HG02588 (cell line): ENCODE measurements around the gene GAK.
A peak's percentile ranks its signal among the peaks of the same experiment; 100 is the strongest.
"Not testable (repeated sequence)": the region's sequence is repeated elsewhere in the genome, so short reads cannot be mapped to it uniquely, and the experiment has no call there.

ENCODE experiments used
- ATAC-seq: cut with Tn5 transposase; IDR thresholded peaks from one replicate; pipeline ENCODE4 v1.9.1; 2021; ENCODE audit warnings: mild to moderate bottlenecking, moderate library complexity; ENCODE audit not compliant: unreplicated experiment

The GAK gene

DNA sequence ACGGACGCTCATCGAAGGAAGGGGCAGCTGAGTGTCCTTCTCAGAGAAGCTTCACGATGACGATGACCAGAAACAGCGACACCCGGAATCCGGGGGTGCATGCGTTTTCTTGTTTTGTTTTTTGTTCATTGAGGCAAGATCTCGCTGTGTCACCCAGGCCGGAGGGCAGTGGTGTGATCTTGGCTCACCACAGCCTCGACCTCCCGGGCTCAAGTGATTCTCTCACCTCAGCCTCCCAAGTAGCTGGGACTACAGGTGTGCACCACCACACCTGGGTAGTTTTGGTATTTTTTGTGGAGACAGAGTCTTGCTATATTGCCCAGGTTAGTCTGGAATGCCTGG is 21.4 kb upstream of the GAK start:
- no peak for ATAC-seq

DNA sequence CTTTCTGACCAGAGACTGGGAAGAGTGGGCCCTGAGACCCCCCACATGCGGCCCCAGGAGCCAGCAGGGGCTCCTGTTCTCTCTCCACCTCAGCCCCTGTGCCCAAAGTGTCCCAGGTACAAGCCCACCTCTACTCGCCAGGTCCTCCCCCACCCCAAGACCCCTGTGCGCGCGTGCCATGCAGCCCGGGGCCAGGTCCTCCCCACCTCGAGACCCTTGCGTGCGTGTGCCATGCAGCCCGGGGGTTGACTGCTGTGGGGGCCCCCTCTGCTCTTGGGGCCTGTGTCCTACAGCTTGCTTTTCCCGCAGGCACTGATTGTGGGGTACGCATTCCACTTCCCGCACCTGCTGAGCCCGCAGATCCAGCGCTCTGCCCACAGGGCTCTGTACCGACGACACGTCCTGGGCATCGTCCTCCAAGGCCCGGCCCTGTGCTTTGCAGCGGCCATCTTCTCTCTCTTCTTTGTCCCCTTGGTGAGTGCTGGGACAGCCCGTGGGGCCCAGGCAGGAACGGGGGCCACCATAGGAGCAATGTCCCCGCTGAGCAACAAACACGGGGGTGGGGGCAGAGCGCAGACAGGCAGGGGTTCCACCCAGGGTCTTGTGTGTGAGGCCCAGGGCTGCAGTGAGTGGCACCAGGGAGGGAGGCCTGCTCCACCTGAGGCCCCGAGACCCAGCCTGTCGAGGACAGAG is 20.9 kb upstream of the GAK start:
- no peak for ATAC-seq

- no peak for ATAC-seq
Observed at GRCh38 chr4:951594-952468, 19.7 kb upstream of the GAK start.

DNA sequence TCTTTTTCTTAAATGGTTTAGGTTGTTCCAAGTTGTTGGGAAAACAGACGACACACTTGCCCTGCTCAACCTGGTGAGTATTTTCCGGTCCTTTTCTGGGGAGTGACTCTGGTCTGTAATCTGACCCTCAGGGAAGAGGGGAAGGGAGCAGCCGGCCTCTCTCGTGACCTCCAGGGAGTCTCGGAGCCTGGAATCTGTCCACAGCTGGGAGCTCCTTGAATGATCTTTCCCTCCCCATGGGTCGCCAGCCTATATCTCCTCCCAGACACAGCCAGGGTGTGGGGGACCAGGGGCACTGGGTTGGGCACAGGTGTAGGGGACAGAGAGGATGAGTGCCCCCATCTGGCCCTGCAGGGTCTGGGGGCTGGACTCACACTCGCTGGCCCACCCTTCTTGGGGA is 19.1 kb upstream of the GAK start:
- no peak for ATAC-seq

- ATAC-seq: no peak
Observed at GRCh38 chr4:950136-951020, 18.3 kb upstream of the GAK start.

DNA sequence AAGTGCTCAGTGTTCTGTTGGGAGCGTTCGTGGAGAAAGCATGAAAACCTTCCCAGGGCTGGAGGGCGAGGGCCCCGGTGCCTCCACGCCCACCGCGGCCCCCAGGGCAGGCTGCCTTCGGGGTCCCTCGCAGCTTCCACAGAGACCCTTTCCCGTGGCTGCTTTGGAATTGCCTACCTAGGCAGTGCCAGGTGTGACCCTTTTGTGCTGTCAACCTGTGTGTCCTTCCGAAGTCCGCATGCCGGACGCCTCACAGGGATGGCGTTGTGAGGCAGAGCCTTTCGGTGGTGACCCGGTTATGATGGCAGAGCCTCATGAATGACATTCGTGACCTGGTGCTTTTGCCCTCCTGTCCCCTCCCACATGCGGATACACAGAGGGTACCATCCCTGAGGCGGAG is 17.5 kb upstream of the GAK start:
- ATAC-seq: no peak

- no peak for ATAC-seq
Observed at GRCh38 chr4:948936-949300, 16.8 kb upstream of the GAK start.

DNA sequence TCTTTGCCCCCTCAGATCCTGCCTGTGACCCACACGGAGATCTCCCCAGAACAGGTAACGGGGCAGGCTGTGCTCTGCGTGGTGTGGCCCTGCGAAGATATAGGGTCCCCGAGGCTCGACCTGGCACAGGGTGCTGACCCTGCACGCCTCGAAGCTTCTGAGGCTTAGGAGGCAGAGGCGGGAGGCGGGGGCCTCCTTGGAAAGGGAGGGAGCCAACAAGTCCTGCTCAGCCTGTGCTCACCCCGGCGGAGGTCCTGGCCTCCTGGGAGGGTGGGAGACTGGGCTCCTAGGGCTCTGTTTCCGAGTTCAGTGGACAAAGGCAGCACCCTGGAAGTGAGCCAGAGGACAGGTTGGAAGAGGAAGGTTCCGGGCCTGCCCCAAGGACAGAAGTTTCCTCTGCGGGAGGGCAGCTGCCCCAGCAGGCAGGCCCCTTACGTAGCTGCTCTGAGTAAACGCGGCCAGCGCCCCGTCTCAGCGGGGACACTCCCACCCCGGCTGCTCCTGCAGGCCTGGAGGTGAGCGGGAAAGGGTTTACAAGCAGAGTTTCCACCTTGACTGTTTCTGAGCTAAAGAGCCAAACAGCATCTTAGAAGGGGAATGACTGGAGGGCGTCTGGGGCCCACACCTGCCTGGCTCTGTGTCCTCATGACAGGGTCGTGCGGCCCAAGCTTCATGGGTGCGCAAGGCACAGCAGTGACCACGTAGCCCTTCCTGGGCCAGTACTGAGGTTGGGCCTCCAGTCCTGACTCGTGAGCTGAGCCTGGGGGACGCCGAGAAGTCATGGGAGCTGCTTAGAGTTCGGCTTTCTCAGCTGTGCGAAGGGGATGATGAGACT is 16.2 kb upstream of the GAK start:
- no peak for ATAC-seq

- no peak for ATAC-seq
Observed at GRCh38 chr4:947491-947971, 15.4 kb upstream of the GAK start.

DNA sequence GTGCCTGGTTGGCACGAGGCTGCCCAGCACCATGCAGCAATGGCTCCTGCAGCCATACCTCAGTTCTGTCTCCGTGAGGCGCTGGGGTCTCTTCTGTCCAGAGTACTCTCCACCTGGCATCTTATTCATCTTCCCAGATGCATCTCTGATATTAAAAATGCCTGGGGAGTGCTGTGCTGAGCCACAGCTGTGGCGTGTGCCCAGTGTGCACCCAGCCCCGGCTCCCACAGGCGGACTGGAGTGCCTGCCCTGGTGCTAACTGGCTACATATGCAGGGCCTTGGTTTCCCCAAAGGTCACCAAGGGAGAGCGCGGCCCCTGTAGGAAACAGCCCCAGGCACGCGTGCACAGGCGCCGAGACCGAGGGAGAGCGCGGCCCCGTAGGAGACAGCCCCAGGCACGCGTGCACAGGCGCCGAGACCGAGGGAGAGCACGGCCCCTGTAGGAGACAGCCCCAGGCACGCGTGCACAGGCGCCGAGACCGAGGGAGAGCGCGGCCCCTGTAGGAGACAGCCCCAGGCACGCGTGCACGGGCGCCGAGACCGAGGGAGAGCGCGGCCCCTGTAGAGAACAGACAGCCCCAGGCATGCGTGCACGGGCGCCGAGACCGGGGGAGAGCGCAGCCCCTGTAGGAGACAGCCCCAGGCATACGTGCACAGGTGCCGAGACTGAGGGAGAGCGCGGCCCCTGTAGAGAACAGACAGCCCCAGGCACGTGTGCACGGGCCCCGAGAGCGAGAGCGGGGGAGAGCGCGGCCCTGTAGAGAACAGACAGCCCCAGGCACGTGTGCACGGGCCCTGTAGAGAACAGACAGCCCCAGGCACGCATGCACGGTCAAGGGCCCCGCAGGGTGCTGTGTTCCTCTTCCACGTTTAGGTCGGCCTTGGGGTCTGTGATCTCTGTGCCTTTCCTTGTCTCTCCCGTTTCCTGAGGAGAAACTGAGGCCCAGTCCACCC is 14.7 kb upstream of the GAK start:
- ATAC-seq: no peak

- no peak for ATAC-seq
Observed at GRCh38 chr4:946103-946450, 14.0 kb upstream of the GAK start.

GRCh38 chr4:945274-946102 is 13.4 kb upstream of the GAK start:
- no peak for ATAC-seq

GRCh38 chr4:939508-939907 is 7.4 kb upstream of the GAK start:
- not testable (repeated sequence) for ATAC-seq

DNA sequence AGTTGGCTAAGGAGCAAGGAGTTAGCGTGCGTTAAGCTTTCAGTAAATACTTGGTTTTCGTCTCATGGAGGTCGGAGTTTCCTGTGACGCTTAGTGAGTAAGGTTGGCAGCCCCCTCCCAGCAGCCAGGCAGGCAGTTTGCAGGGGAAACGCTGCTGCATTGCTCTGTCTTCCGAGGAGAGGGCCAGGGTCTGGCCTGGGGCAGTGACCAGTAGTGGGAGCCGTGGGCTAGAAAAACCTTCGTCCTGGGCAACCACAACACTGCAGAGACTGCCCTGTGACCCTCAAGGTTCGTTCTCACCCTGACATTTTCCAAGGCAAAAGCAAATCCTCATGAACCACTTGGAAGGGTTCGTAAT is 576 bp upstream of the GAK start:
- ATAC-seq: peak; percentile 2

DNA sequence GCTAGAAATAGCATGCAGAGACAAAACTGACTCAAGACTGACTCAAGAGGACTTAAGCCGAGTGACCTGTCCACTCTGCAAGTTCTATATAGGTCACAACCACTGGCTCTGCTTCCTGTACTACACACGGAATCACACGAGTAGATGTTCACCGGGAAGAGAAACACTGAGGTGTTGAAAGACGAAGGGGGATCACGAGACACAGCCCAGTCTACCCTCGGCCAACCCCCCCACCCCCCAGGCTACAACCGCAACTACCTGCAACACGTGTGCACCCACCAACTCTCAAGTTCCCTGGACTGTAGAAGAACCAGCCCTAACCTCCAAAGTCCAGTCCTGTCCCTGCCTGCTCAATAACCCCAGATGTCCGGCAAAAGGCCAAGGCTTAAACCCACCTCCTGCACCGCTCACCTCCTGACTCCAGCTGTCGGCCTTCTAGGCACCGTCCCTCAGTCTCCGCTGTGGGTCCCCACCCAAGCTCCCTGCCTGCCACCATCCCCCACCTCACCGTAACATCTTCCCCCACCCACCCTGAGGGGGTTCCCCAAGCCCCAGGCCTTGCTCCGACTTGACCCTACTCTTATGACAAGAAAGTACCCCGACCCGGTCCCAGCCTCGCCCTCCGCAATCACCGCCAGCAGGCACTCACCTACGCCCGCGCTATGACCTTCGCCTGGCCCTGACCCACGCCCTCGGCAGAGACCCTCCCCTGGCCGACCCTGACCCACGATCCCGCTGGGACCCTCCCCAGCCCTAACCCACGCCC is 739 bp downstream of the GAK start:
- ATAC-seq: peak; percentile 1

DNA sequence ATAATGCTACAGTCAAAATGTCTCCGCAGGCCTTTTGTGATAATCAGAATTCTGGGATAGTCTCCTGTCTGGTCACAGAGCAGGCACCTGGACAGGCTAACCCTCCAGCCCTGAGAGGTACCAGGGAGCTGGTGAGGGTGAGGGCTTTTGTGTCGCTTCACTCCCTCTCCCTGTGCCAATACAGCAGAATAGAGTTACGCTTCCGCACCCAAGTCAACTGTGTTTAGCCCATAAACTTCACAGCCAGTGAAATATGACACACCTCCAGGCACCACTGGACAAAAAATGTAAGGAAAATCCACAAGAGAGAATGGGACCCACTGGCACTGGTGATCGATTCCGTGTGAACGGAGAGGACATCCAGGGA is 1.3 kb downstream of the GAK start:
- no peak for ATAC-seq

DNA sequence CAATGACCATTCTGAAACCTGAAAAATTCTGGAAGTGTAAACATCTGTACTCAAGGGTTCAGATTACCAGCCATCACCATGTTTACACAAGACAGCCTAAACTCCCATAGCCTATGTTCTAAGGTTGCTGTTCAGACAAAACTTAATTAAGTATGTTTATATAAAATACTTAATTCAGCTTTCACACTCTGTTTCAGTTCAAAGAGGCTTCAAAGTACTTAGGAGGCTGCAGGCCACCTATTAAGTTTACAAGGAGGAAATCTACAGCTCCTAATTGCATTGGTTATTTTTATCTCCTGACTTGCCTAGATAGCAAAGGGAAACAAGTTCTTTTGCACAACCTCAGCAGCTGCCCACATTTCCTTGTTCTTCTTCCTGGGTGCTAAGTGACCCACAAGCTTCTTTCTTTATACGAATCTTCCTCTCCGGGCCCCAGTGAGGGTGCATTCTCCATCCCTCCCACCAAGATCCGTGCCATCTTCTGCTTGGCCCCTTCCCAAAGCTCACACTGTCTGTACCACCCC is 2.0 kb downstream of the GAK start:
- no peak for ATAC-seq
